Fibroblast of mammary gland (primary cell): ENCODE data around the gene LRWD1.

Experiments
- DNase-seq: peaks from one replicate; pipeline ENCODE4 v3.0.0-alpha.2; 2010; ENCODE audit warnings: low read depth
- H3K4me3 ChIP-seq: 2 replicates; pipeline ENCODE4 v1.5.1; 2011; ENCODE audit warnings: low read depth, mild to moderate bottlenecking, low read length, moderate library complexity; ENCODE audit not compliant: control insufficient read depth
- CTCF ChIP-seq: conservative IDR thresholded peaks from 2 replicates; pipeline ENCODE4 v1.5.1; 2011; ENCODE audit warnings: low read depth, low read length, inconsistent platforms; ENCODE audit not compliant: control insufficient read depth, insufficient read depth

LRWD1 gene

GRCh38 chr7:102464577-102465280, at the start of gene LRWD1, which contains the start of gene ALKBH4:
TSS of gene LRWD1 (plus strand) at chr7:102464984. CDS start at chr7:102465081, 97 bp downstream.
TSS of gene ALKBH4 (minus strand) at chr7:102464863. CDS start at chr7:102464836, 27 bp downstream.
- peak within 1 kb of the TSS; percentile 100 for H3K4me3 ChIP-seq
- peak; percentile 86 for DNase-seq
- no peak for TF ChIP-seq CTCF

- DNase-seq: no peak
- no peak overlapping the region for H3K4me3 ChIP-seq
- TF ChIP-seq CTCF: no peak
Measured at GRCh38 chr7:102415685-102416225, 49.0 kb upstream of the LRWD1 start.

- H3K4me3 ChIP-seq: no peak overlapping the region
- no peak for TF ChIP-seq CTCF
- DNase-seq: no peak
Measured at GRCh38 chr7:102416406-102416805, 48.4 kb upstream of the LRWD1 start.

- no peak overlapping the region for H3K4me3 ChIP-seq
- TF ChIP-seq CTCF: no peak
- no peak for DNase-seq
Measured at GRCh38 chr7:102417105-102417504, 47.7 kb upstream of the LRWD1 start.

- TF ChIP-seq CTCF: no peak
- no peak for DNase-seq
- H3K4me3 ChIP-seq: no peak overlapping the region
Measured at GRCh38 chr7:102418592-102418991, 46.2 kb upstream of the LRWD1 start.

- H3K4me3 ChIP-seq: no peak overlapping the region
- TF ChIP-seq CTCF: no peak
- no peak for DNase-seq
Measured at GRCh38 chr7:102421706-102422240, 43.0 kb upstream of the LRWD1 start.
